Measurements from ENCODE around the gene CYP24A1.

- TF ChIP-seq CTCF (IDR thresholded peaks at IDR 0.05; ENCODE audit: insufficient read depth, low read depth, low read length), result no peak
- TF ChIP-seq EZH2 (IDR thresholded peaks at IDR 0.05; ENCODE audit: insufficient read depth, low read length), result no peak
These were observed 65.0 kb downstream of the CYP24A1 start for GRCh38 chr20:54108817-54109216.
